22Rv1 (cell line): ENCODE measurements around the gene KICS2.

Experiments
- CTCF ChIP-seq: fragments of 450-650 bp; IDR thresholded peaks from 2 replicates; pipeline ENCODE4 v1.5.1; 2017; ENCODE audit warnings: mild to moderate bottlenecking
- ZFX ChIP-seq: fragments of 450-650 bp; IDR thresholded peaks from 2 replicates; pipeline ENCODE4 v1.6.1; 2017; ENCODE audit warnings: antibody characterized with exemption, borderline replicate concordance

- TF ChIP-seq CTCF (no peak), ZFX (no peak)
Observed at GRCh38 chr12:64222009-64222765, at the start of gene KICS2.
